Activated naive CD8-positive, alpha-beta T cell treated with anti-CD3 and anti-CD28 coated beads, Interleukin-2, amount 10 ng/mL, durations not matched to agents 7 days and 5 days (primary cell): ENCODE measurements around the gene OGFOD1. TPM values are rescaled to one million over a fixed set of nuclear protein-coding genes. Genes with fewer than 3 reads are reported as not detected.
A peak's percentile ranks its signal among the peaks of the same experiment; 100 is the strongest.

Experiments used
- ATAC-seq: fragments of 150-1000 bp; cut with Tn5 transposase; one replicate; pipeline ENCODE4 v1.10.0; 2021; ENCODE audit warnings: low read depth, moderate library complexity
- POLR2A ChIA-PET: fragments of 350-600 bp; sonication (Branson Sonifier 250); formaldehyde crosslinking; loops from one replicate; lab custom pipeline; 2021; ENCODE audit warnings: antibody characterized with exemption; lab: Charles Lee
- DNase-seq: peaks from one replicate; pipeline ENCODE4 v3.0.0; 2021
- H3K27ac Mint-ChIP-seq: one replicate; pipeline ENCODE4 v1.8.0; 2022; ENCODE audit warnings: mild to moderate bottlenecking, mixed read lengths
- H3K27me3 Mint-ChIP-seq: one replicate; pipeline ENCODE4 v1.8.0; 2022; ENCODE audit warnings: mild to moderate bottlenecking, moderate library complexity, mixed read lengths
- H3K36me3 Mint-ChIP-seq: one replicate; pipeline ENCODE4 v1.8.0; 2021; ENCODE audit warnings: mild to moderate bottlenecking, mixed read lengths
- H3K4me1 Mint-ChIP-seq: one replicate; pipeline ENCODE4 v1.8.0; 2021; ENCODE audit warnings: mixed read lengths
- H3K4me3 Mint-ChIP-seq: one replicate; pipeline ENCODE4 v1.8.0; 2022; ENCODE audit warnings: mild to moderate bottlenecking, moderate library complexity, mixed read lengths
- H3K9me3 Mint-ChIP-seq: one replicate; pipeline ENCODE4 v1.8.0; 2021; ENCODE audit warnings: mixed read lengths
- total RNA-seq, 2 experiments: library from RNA; stranded (reverse); gene quantifications; one replicate each; pipeline ENCODE4 v1.2.3, GENCODE V29; 2021

OGFOD1 gene
- total RNA-seq, 2 experiments from 2014 or later = 39.3 to 39.6 TPM

DNA sequence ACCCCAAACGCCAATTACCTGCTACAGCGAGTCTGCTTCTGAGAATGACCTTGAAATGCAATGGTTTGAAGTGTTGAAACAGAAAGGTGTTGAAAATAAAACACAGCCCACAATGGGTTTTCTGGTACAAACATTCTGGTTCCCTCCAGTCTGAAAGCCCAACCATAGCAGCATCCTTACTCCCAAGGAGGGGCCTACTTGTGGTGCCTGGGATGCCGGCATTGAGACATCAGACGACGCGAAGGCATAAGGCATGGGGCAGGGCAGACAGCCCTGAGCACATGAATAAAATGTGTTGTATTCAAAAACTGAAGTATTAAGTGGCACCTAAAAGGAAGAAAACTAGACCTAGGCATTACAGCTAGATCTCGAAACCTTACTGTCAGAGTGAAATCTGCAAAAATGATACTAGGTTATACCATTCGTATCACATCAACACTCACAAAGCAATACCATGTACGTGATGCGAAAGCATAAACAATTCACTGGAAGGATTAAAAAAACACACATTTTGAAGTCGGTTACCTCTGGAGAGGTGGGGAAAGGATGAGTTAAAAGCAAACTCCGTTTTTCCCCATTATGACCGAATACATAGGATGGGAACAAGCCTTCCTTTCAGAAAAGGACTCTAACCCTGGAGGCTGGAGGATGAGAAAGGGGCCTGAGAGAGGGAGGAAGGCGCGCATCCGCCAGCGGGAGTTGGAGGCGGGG is 924 bp upstream of the OGFOD1 start:
- Mint-ChIP-seq H3K4me1 (peaks cover 36% of the 10 kb centered on the region), H3K27me3 (no peaks in the 10 kb centered on the region), H3K27ac (peak overlapping the region; percentile 91), H3K4me3 (peak overlapping the region; percentile 95), H3K36me3 (peaks cover 19% of the 10 kb centered on the region), H3K9me3 (no peaks in the 10 kb centered on the region)
- POLR2A ChIA-PET = interaction anchor here (1.0 to 1.4 kb wide), 3 partner anchors 26 to 157 kb away, joined by 3 to 8 read pairs (median 7); partner anchors contain the start of gene MT2A
- DNase-seq (no peak), ATAC-seq (peak; percentile 35)

DNA sequence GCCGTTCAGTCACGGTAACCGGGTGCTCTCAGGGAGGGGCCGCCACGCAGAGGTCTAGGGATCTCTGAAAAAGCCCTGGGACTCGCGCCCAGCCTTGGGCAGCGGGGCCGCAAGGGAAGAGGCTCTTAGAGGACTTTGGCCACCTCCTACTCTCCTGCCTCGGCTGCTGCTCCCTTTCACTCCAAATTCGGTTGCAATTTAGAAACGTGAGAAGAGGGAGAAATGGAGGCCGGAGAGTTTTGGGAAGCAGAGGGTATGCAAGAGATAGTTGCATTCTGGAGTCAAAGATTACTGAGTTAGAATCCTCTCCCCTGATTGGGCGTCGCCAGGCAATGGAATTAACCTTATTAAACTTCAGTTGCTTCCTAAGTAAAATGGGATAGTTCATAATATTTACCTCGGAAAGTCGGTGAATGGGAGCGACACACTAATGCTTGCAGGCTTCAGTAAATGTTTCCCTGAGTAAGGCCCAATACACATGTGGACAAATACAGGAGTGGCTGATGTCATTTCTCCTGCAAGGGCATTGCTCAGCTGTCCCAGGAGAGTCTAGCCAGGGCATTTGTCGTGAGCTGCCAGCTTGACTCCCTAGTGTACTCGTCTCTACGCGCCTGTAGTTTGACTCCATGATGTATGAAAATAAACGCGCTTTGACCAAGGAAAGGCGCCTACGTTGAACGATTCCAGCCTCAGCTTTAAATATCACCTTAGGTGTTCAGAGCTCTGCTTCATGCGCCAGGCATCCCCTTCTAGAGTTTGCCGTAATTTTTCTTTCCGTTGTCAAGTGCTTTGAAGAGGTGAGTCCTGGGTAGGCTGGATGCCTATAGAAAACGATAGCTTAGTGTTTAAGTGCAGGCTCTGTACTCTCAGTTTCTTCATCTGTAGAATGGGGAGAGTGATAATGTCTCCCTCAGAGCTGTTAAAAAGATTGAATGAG is 667 bp downstream of the OGFOD1 start:
- POLR2A ChIA-PET = interaction anchor here (1.0 to 1.4 kb wide), 3 partner anchors 27 to 156 kb away, joined by 3 to 8 read pairs (median 7); partner anchors contain the start of gene MT2A
- Mint-ChIP-seq H3K36me3 (peaks cover 27% of the 10 kb centered on the region), H3K4me1 (peaks cover 40% of the 10 kb centered on the region)

DNA sequence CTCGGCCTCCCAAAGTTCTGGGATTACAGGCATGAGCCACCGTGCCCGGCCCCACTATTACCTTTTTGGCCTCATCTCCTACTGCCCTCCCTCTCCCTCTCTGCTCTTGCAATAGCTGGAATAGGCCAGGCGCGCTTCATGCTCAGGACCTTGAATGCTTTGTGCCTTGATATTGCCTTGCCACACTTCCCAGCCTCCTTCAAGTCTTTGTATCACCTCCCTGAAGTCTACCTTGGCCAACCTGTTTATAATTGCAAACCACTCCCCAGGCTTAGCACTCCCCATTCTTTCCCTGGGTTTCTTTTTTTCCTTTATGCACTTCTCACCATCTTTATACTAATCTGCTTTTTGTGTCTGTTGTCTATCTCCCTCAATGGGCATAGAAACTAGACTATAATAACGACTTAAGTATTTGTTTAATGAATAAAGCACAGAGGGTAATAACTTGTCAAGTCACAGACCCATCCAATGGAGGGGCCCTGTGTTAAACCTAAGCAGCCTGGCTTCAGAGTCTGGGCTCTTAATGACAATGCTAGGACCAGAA is 6.6 kb downstream of the OGFOD1 start:
- POLR2A ChIA-PET = no interaction called here
- Mint-ChIP-seq H3K4me3 (no peak overlapping the region), H3K4me1 (peaks cover 9% of the 10 kb centered on the region), H3K9me3 (no peaks in the 10 kb centered on the region), H3K27me3 (no peaks in the 10 kb centered on the region), H3K36me3 (peaks cover 36% of the 10 kb centered on the region), H3K27ac (no peak overlapping the region)
- ATAC-seq = no peak
- DNase-seq = no peak

More for the DNA sequence above, 667 bp downstream of the OGFOD1 start:
- peak overlapping the region; percentile 91 for H3K27ac Mint-ChIP-seq
- no peaks in the 10 kb centered on the region for H3K27me3 Mint-ChIP-seq
- H3K4me3 Mint-ChIP-seq = peak overlapping the region; percentile 95
- ATAC-seq = peak; percentile 44
- DNase-seq = no peak
- H3K9me3 Mint-ChIP-seq = no peaks in the 10 kb centered on the region

DNA sequence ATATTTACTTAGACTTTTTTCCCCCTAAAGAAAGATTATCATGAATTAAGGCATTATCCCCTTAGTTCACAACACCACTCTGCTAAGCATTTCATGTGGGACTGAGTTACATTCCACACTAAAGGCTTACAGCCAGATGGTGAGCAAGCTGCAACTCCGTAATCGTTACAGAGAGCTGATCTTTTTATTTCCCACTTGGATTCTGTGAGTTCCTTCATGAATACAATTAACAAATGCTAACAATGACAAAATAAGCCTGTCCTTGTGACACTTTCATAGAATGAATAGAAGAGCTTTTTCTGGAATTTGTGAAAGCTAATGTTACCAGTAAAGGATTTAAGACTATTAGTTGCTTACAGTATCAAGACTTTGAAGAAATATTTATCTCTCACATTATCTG is 8.7 kb downstream of the OGFOD1 start:
- no peak for ATAC-seq
- H3K4me1 Mint-ChIP-seq = peaks cover 6% of the 10 kb centered on the region
- no peak overlapping the region for H3K4me3 Mint-ChIP-seq
- H3K36me3 Mint-ChIP-seq = peaks cover 37% of the 10 kb centered on the region
- POLR2A ChIA-PET = no interaction called here
- no peaks in the 10 kb centered on the region for H3K27me3 Mint-ChIP-seq
- DNase-seq = no peak
- no peak overlapping the region for H3K27ac Mint-ChIP-seq
- H3K9me3 Mint-ChIP-seq = no peaks in the 10 kb centered on the region

DNA sequence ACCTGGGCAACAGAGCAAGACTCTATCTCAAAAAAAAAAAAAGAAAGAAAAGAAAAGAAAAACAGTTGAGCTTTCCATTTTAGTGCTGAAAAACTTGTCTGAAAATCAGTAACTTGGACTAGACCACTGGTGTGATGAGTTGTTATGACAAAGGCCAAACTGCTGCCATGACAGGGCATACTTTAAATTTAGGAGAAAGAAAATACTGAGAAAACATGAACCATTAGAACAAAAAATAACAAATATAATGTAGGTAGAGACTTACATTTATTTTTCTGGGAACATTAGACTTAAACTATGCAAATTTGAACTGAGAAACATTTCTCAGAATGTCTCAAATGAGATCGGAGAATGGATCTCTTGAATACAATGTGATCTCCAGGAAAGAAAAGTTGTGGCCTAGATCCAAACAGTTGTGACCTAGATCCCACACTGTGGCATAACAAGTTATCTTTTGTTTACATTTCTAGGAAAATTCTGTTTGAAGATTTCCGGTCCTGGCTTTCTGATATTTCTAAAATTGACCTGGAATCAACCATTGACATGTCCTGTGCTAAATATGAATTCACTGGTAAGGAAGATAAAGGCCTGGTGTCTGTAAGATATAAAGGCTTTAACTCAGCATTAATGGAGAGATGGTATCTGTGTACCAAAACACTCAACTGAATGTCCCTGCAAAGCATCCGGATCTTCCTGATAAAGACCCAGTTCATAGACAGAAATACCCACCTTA is 10.9 kb downstream of the OGFOD1 start:
- Mint-ChIP-seq H3K9me3 (no peaks in the 10 kb centered on the region), H3K36me3 (peaks cover 27% of the 10 kb centered on the region), H3K4me1 (no peaks in the 10 kb centered on the region), H3K27me3 (no peaks in the 10 kb centered on the region), H3K4me3 (no peak overlapping the region), H3K27ac (no peak overlapping the region)
- DNase-seq (no peak), ATAC-seq (no peak)
- POLR2A ChIA-PET = no interaction called here

DNA sequence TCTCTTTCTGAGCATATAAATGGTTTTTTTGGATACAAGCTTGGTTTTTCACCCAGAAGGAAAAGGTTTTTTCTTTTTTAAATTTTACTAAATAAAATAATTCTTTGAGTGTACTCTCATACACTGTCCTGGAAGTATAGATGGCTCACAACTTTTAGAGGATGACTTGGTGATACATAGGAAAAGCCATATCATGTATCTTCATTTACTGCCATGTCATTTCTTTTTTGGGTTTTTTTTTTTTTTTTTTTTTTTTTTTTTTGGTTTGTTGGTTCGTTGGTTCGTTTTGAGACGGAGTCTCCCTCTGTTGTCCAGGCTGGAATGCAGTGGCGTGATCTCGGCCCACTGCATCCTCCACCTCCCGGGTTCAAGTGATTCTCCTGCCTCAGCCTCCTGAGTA is 11.8 kb downstream of the OGFOD1 start:
- Mint-ChIP-seq H3K4me3 (no peak overlapping the region), H3K4me1 (no peaks in the 10 kb centered on the region), H3K27me3 (no peaks in the 10 kb centered on the region), H3K36me3 (peaks cover 24% of the 10 kb centered on the region), H3K9me3 (no peaks in the 10 kb centered on the region), H3K27ac (no peak overlapping the region)
- ATAC-seq (no peak), DNase-seq (no peak)
- POLR2A ChIA-PET = no interaction called here

DNA sequence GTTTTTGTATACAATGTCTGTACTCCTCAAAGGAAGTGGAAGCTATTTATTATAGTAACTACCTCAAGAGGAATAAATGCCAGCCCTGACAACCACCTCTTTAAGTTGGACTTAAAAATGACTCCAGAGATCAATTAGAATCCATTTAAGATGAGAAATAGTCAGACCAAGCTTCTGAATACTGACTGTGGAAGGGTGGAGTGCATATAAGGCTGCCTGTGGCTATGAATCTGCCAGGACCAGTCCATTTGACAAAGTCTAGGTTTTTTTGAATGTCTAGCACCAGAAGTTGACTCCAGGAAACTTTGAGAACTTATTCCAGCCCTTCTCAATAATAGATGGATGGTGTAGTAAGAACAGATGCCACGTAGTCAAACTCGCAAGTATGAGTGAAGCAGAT is 15.0 kb downstream of the OGFOD1 start:
- no peak overlapping the region for H3K4me3 Mint-ChIP-seq
- H3K27ac Mint-ChIP-seq = no peak overlapping the region
- H3K36me3 Mint-ChIP-seq = peaks cover 32% of the 10 kb centered on the region
- no peaks in the 10 kb centered on the region for H3K9me3 Mint-ChIP-seq
- no peaks in the 10 kb centered on the region for H3K27me3 Mint-ChIP-seq
- ATAC-seq = no peak
- DNase-seq = no peak
- H3K4me1 Mint-ChIP-seq = no peaks in the 10 kb centered on the region
- POLR2A ChIA-PET = no interaction called here

DNA sequence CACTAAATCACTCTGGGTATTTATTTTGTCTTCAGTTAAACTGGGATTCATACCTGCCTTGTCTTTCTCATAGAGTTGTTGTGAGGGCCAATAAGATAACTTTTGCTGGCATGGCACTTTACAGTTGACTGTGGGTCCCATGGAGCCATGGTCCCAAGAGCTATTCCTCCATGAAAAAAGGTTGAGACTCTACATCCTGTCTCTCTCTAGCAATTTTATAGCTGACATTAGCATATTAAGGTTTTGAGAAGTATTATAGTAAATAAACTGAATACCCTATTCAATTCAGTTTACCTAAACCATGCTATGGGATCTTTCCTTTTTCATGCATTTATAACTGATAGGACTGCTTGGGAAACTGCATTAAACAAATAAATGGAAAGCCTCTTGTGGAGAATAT is 17.4 kb downstream of the OGFOD1 start:
- no peak overlapping the region for H3K27ac Mint-ChIP-seq
- ATAC-seq = no peak
- POLR2A ChIA-PET = interaction anchor here (0.6 kb wide), 1 partner anchor 20 kb away, joined by 3 read pairs; no protein-coding TSS in a partner anchor
- no peak for DNase-seq
- H3K4me1 Mint-ChIP-seq = no peaks in the 10 kb centered on the region
- H3K27me3 Mint-ChIP-seq = no peaks in the 10 kb centered on the region
- H3K36me3 Mint-ChIP-seq = peaks cover 32% of the 10 kb centered on the region
- H3K4me3 Mint-ChIP-seq = no peak overlapping the region
- no peaks in the 10 kb centered on the region for H3K9me3 Mint-ChIP-seq

DNA sequence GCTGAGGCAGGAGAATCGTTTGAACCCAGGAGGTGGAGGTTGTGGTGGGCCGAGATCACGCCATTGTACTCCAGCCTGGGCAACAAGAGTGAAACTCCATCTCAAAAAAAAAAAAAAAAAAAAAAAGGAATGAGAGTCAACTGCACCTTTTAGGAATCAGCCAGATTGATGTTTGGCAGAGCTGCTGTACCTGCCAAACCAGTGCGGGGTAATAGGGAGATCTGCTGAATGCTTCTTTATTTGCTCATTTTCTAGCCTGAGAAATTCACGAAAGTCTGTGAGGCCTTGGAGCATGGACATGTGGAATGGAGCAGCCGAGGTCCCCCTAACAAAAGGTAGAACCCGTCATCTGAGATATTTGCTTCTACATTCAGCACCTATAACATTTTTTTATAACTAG is 18.4 kb downstream of the OGFOD1 start:
- H3K36me3 Mint-ChIP-seq = peaks cover 27% of the 10 kb centered on the region
- POLR2A ChIA-PET = no interaction called here
- H3K4me3 Mint-ChIP-seq = no peak overlapping the region
- no peaks in the 10 kb centered on the region for H3K27me3 Mint-ChIP-seq
- no peaks in the 10 kb centered on the region for H3K4me1 Mint-ChIP-seq
- no peak overlapping the region for H3K27ac Mint-ChIP-seq
- H3K9me3 Mint-ChIP-seq = no peaks in the 10 kb centered on the region
- ATAC-seq (no peak), DNase-seq (no peak)

DNA sequence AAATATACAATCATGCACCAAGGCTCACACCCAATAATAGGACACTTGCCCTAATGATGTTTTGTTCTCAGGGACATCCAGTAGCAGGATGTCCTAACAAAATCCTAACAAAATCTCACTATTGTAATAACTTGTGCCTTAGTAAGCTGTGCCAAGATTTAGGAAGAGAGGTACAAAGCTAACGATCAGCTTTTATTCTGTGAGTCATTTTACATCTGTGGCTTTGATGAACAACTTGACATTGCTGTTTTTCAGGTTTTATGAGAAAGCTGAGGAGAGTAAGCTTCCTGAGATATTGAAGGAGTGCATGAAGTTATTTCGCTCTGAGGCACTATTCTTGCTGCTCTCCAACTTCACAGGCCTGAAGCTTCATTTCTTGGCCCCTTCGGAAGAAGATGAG is 18.9 kb downstream of the OGFOD1 start:
- DNase-seq = no peak
- ATAC-seq = no peak
- Mint-ChIP-seq H3K27ac (no peak overlapping the region), H3K36me3 (peaks cover 31% of the 10 kb centered on the region), H3K9me3 (no peaks in the 10 kb centered on the region), H3K4me1 (no peaks in the 10 kb centered on the region), H3K27me3 (no peaks in the 10 kb centered on the region), H3K4me3 (no peak overlapping the region)
- POLR2A ChIA-PET = no interaction called here

DNA sequence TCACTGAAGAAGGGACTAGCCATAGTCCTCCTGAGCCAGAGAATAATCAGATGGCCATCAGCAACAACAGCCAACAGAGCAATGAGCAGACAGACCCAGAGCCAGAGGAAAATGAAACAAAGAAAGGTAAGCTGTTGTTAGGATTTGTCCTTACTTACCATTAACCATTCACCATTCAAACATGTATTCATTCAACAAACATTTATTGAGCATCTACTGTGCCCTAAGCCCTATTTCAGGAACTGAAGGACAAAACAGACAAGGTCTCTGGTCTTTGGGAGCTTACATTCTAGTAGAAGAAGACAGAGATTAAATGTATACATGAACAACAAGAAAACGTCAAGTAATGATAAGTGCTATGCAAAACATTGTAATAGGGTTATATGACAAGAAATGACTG is 19.3 kb downstream of the OGFOD1 start:
- ATAC-seq = no peak
- no peak for DNase-seq
- no peaks in the 10 kb centered on the region for H3K9me3 Mint-ChIP-seq
- POLR2A ChIA-PET = no interaction called here
- H3K27me3 Mint-ChIP-seq = no peaks in the 10 kb centered on the region
- H3K36me3 Mint-ChIP-seq = peaks cover 33% of the 10 kb centered on the region
- H3K4me1 Mint-ChIP-seq = no peaks in the 10 kb centered on the region
- H3K27ac Mint-ChIP-seq = no peak overlapping the region
- no peak overlapping the region for H3K4me3 Mint-ChIP-seq

DNA sequence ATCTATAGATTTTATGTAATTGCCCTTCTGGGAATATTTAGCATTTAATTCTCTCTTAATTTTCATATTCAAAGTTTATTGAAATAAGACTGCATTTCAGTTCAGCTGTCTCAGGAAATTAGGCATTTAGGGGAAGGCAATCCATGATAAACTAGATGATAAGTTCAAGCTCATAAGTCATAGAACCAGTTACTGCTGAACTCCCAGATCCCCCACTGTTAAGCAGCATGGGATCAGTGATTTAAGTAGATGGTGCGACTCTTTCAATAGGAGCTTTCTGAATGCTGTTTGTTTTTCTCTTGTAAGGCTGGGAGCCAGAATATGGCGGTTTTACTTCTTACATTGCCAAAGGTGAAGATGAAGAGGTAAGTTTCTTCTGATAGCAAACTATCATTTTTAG is 23.8 kb downstream of the OGFOD1 start:
- Mint-ChIP-seq H3K4me3 (no peak overlapping the region), H3K27me3 (no peaks in the 10 kb centered on the region), H3K27ac (no peak overlapping the region), H3K36me3 (peaks cover 47% of the 10 kb centered on the region), H3K4me1 (peaks cover 10% of the 10 kb centered on the region), H3K9me3 (no peaks in the 10 kb centered on the region)
- ATAC-seq = no peak
- POLR2A ChIA-PET = no interaction called here
- no peak for DNase-seq
